HG03469 (cell line): Measurements from ENCODE around the gene PELI3.

Source experiments
- ATAC-seq: cut with Tn5 transposase; IDR thresholded peaks from one replicate; pipeline ENCODE4 v1.9.1; 2021; ENCODE audit warnings: mild to moderate bottlenecking, moderate library complexity, moderate number of reproducible peaks; ENCODE audit not compliant: unreplicated experiment

Gene PELI3

DNA sequence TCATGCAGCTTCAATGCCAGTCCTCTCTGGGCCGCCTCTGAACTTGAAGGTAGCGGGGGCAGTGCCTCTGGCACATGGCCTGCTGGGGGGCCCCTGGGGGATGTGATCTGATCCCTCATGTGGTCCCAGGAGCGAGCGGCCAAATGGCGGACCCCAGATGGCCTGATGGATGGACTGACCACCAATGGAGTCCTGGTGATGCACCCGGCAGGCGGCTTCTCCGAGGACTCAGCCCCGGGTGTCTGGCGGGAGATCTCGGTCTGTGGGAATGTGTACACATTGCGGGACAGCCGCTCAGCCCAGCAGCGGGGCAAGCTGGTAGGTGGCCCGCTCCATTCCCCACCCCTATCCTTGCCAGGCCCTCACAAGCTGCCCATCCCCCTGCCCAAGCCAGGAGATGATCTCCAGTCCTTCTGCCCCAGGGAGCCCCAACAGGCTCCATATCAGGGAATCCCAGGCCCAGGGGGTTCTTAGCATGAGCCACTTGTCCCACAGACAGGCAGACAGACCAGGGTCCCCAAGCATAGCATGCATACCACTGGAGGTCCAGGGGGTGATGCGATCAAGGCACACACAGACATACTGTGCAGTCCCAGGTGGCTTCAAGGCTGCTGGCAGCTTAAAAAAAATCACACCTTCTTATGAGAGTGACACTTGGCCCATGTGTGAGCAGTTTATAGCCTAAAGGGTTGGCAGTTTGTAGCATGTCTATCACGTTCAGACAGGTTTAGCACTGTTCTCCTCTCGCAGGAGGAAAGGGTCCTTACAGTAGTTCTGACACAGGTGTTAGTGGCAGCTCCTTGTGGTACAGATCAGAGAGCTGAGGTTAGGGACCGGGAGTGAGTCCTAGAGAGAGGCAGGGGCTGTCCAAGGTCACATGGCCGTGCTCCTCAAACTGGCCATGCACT, 7.2 kb downstream of the PELI3 start:
- no peak for ATAC-seq

DNA sequence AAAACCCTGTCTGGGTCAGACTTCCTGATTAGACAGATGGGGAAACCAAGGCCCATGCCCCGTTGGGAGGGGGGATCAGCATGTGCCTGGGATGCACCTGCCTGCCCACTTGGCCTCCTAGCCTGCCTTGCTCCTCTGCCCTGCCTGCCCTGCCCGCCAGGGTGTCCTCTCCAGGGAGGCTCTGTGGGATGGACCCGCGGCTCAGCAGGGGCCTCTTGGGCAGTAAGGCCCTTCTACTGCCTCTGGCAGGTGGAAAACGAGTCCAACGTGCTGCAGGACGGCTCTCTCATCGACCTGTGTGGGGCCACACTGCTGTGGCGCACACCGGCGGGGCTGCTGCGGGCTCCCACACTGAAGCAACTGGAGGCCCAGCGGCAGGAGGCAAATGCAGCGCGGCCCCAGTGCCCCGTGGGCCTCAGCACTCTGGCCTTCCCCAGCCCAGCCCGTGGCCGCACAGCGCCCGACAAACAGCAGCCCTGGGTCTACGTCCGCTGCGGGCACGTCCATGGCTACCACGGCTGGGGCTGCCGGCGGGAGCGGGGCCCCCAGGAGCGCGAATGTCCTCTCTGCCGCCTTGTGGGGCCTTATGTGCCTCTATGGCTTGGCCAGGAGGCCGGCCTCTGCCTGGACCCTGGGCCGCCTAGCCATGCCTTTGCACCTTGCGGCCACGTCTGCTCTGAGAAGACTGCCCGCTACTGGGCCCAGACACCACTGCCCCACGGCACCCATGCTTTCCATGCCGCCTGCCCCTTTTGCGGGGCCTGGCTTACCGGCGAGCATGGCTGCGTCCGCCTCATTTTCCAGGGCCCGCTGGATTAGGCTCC, 8.9 kb downstream of the PELI3 start:
- no peak for ATAC-seq

DNA sequence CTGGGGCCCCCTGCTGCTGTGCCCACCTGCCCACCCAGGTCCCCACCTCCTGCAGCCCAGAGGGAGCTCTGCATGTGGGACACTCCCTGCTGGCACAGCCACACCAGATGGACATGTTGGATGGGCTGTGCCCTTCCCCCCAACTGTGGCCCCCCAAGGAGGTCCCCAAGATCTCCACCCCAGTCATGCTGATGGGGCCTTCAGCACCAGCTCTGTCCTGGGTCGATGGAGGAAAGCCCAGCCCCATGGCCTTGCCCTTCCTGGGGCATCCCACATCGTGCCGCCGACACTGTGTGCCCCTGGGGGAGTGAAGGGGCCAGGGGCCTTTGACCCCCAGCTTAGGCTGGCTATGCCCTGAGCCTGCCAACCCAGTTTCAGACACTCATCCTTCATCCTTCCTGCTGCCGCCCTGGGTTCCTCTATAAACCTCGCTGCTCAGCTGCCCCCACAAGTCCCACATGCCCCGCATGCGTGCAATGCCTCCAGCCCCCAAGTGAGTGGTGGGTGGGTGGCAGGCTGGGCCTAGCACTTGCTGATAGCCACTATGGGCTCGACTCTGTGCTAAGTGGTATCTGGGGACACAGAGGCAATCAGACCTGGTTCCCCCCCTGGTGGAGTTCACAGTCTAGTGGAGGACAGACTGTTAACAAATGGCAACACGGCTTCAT, 9.6 kb downstream of the PELI3 start:
- no peak for ATAC-seq

DNA sequence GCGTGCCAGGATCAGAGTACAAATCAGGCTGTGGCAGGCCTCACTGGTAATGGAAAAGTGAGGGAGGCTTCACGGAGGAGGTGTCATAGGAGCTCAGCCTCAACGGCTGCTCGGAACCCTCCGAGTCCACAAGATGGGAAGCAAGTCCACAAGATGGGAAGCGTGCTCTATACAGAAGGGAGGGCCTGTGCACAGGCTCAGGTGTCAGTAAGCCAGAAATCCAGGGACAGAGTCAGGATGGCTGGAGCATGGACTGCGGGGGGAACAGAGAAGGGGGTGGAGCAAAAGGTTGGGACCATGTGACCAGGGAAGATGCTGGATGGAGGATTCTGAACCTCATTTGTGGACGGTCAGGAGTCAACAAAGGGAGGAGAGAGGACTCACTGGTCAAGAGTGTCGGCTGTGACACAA, 10.1 kb downstream of the PELI3 start:
- no peak for ATAC-seq

DNA sequence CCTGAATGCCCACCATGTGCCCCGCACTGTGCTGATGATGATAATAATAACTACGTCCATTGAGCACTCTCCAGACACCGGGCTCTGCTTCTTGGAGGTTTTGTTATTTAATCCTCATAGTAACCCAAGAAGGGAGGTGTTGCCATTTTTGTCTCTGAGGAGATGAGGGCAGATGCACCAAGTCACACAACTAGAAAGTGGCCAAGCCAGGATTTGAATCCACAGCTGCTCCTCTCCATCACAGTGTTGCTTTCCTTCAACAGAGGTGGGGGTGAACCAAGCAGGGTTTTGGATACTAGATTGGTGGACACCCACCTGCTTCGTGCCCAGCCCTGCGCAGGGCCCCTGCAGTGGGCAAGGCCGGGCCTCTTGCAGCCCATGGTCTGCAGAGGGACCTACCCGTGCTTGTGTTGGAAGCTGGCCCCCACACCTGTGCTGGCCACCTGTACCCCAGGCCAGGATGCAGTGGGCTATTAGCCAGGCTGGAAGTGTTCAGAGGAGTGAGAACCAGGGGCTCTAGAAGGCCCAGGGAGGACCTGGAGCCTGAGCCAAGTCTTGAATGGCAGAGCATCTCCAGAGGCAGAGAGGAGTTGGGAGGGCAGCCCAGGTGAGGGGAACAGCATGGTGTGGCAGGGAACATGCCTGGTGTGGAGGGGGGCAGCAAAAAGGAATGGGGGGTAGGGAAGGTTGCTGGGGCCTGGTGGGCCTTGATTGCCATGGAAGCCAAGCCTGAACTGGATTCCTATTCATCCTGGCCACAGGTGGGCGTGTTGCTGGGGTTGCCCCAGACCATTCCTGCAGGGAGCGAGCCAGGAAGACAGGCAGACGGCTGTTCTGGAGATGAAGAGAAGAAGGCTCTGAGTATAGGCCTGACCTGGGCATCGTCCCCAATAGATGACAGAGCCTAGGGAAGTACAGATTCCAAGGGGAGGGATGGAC, 10.8 kb downstream of the PELI3 start:
- ATAC-seq, result no peak

DNA sequence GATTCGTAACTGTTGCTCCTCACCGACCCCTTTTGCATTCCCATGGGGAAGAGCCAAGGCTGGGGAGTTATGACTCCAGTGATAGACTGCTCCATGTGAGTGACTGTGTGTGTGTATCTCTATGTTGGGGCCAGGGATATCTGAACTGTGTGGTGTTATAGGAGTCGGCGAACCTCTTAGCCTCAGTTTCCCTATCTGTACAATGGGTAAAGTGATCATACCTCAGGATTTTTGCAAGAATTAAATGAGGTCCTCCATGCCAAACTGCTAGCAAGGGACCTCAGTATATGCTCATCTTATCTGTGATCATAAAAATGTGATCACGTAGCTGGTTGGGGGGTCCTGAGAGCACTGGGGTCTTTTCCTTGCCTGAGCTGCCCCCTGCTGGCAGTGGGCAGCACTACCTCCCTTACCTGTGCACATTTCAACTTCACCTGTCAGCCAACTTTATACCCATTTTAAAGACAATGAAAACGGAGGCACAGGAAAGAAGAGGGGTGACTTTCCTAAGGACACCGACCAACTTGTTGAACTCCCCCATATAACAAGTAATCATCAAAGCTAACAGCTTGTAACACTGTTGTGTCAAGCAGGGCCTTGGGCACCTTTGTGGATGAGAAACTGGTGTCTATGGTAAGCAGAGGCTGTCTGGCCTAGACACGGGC, 12.2 kb downstream of the PELI3 start:
- no peak for ATAC-seq

DNA sequence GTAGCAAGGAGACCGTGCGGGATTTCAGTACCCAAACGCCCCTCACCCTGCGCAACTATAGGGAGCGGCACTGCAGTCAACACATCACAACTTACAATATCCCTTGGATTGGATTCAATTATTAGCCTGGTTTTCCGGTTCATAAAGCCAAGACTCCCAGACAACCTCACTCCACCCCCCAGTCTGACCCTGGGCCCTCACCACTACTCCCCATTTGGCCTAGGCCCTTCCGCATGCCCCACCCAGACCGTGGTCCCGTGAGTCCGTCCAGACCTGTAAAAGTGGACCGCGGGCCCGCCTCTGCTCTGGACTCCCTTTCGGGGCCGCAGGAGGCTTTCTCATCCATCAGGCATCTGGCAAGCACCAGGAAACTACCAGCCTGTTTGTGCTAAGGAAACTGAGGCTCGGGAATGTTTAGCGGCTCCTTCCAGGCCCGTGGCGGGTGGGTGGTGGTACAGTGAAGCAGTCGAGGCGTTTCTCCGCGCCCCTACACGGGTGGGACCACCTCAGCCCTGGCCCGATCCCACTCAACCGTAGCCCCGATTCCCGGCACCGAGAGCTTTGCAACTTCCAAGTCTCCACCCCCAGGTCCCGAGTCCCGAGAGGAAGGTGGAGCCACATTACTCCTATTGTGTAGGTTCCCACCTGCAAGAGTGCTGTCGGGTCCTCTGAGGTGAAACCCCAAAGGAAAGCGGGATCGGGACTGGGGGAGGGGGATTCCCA, 12.8 kb downstream of the PELI3 start:
- ATAC-seq, result no peak

DNA sequence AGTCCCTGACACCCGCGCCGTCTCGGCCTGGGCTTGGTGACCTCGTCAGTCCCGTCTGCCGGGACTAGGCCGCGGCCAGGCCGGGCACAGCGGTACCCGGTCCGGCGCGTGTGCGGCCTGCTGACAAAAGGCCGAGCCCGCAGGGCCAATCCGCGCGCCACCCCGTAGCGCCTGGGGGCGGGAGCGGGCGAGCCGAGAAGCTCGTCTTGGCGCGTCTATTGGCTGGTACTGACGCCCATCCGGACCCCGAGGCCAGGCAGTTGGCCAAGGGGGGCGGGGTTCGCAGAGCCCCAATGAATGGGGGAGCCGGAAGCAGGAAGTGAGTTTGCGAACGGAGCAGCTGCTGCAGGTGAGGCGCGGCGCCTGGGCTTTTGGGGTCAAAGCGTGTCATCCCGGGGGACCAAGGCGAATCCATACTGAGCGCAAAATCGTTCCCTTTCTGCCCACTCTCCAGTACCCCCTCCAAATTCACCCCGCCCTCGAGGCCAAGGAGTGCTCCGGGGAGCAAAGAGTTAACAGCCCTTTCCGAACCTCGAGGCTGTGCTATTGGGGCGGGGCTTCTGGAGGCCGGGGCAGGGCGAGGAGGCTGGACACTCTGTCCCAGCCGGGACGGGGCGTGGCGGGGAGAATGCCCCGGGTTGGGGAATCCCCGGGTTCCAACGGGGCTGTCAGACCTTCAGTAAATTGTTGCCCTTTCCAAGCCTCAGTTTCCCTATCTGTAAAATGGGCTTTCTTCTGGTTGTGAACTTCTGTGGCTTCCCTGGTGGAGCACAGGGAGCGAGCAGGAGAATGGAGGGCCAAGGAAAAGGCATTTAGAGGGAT, 13.6 kb downstream of the PELI3 start, which contains the start of gene DPP3:
DPP3 (plus strand) TSS at position 318 of the 822 bp plus-strand sequence. CDS start 1,767 bp downstream, outside the sequence.
- ATAC-seq, result peak; percentile 78

DNA sequence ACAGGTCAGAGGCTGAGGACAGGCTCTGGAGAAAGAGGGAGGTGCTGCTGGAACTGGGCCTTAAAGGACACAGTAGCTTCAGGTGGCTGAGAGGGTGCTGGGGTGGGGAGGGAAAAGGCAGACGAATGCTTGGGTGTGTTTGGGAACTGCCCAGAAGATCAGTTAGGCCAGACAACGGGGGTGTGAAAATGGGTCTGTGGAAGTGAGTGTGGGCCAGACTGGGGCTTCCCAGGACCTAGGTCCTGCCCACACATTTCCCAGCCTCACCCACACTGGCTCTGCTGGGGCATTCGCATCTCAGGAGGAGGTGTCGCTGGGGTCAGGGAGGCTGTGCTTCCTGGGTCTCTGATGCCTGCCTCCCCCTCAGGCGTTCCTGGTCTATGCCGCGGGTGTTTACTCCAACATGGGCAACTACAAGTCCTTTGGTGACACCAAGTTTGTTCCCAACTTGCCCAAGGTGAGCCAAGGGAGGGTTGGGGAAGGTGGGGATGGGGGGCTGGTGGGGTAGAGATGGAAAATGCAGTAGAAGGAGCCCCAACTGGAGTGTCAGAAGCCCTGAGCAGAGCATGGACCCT, 18.2 kb downstream of the PELI3 start:
- ATAC-seq, result no peak

DNA sequence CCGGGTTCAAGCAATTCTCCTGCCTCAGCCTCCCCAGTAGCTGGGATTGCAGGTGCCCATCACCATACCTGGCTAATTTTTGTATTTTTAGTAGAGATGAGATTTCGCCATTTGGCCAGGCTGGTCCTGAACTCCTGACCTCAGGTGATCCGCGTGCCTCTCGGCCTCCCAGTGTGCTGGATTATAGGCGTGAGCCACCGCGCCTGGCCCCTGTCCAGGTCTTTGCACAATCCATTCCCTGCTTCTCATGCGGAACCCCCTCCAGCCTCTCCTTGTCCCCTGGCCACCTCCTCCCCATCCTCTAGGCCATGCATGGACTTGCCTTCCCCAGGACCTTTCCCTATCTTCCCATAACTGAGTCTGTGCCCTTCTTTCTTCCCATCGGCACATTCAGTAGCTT, 22.3 kb downstream of the PELI3 start:
- no peak for ATAC-seq

DNA sequence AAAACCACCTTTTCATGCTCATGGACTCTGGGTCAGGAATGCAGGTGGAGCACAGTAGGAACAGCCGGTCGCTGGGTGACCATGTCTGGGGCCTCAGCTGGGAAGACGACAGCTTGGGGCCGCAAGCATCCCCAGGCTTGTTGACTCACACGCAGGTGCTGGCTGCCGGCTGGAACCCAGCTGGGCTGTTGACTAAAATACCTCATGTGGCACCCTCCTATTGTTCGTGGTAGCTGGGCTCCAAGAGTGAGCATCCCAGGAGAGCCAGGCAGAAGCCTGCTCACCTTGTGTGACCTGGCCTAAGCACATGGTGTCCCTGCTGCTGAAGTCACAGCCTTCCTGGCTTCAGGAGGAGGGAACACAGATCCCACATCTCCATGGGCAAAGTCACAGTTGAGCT, 22.9 kb downstream of the PELI3 start:
- no peak for ATAC-seq

DNA sequence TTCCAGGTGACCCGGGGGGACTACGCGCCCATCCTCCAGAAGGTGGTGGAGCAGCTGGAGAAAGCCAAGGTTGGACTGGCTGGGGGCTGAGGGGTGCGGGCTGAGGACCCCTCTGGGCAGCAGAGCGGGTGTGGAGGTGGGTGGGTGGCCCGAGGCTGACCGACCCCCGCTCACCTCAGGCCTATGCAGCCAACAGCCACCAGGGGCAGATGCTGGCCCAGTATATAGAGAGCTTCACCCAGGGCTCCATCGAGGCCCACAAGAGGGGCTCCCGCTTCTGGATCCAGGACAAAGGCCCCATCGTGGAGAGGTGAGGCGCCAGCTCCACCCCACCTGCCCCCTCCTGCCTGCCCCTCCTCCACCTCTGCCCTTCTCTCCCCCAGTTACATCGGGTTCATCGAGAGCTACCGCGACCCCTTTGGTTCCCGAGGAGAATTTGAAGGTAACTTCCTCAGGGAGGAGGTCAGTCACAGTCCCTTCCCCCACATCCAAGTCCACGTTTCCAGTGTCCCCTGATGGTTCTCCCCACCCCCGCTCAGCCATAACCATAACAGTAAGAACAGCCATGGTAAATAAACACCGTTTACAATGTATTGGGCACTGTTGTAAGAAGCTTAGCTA, 24.7 kb downstream of the PELI3 start:
- ATAC-seq, result no peak

DNA sequence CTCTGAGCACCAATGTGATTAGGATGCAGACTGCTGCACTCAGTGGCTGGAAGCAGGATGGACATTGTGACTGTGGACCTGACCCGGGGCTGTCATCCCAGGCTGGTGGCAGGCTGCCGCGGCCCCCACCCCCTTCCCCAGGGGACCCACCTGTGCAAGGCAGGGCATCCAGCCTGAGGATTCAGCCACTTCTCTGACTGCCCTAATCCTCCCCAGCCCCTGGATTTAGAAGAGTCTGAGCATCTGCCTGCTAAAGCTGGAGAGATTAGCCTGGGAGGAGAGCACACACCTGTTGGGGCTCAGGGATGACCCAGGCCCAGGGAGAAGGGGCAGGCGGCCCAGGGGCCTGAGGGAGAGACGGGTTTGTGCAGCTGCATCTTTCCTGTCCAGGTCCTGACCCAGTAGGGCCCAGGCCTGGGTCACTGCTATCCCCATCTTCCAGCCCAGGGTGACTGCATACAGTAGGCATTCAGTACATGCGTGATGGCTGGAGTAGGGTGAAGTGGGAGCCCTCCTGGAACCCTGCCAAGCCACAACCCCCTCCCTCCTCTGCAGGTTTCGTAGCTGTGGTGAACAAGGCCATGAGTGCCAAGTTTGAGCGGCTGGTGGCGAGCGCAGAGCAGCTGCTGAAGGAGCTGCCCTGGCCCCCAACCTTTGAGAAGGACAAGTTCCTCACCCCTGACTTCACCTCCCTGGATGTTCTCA, 25.6 kb downstream of the PELI3 start:
- no peak for ATAC-seq

DNA sequence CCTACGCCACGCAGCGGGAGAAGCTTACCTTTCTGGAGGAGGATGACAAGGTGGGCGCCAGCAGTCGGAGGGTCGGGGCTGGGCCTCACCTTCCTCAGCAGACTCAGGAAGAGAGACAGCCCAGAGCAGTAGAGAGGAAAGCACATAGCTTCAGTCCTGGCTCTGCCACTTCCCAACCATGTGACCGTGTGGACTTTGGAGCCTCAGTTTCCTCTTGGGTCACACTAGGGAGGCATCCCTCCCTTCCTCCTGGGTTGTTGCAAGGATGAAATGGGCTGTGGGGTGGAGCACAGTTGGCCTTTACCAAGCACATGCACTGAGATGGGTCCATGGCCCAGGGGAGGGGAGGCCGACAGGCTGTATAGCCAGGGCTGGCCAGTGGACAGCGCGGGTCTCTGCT, 26.4 kb downstream of the PELI3 start:
- no peak for ATAC-seq

DNA sequence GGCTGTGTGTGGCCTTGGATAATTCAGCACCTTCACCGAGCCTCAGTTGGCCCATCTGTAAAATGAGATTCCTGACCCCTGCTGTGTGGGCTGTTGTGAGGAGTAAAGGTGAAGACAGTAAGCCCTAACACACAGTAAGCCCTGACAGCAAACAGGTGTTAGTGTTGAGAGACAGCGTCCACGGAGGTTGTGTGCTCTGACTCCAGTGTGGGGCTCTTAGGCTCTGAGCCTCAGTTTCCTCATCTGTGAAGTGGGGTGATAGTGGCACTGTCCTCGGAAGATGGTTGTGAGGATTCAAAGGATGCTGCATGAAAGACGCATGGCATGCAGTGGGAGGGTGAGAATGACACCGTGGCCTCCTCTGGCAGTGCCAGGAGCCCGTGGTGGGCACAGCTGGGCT, 27.8 kb downstream of the PELI3 start:
- ATAC-seq, result no peak

DNA sequence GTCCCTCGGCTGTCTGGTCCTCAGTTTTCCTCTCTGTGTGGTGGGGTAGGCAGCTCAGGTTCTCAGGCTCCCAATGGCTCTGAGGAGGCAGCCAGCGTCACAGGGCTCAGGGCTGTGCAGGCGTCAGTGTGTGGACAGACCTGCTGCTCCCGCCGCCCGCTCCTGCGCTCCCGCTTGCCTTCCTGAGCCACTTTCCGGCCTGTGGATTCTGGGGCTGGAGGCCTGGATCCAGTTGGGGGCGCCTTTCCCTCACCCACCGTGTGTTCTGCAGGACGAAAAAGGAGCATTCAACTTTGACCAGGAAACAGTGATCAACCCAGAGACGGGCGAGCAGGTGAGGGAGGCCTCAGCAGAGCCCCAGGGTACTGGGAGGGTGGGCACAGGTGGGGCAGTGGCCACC, 28.2 kb downstream of the PELI3 start:
- no peak for ATAC-seq

DNA sequence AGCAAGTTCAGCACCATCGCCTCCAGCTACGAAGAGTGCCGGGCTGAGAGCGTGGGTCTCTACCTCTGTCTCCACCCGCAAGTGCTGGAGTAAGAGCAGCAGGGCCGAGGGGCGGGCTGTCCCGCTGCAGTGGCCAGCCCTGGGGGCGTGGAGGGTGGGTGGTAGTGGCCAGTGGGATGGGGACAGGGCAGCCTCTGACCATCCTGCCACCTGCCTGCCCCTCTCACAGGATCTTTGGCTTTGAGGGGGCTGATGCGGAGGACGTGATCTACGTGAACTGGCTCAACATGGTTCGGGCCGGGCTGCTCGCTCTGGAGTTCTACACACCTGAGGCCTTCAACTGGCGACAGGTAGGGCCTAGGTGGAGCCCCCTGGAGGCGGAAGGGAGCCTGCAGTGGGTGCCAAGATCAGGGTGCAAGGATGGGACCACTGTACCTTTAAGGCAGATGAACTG, 28.7 kb downstream of the PELI3 start:
- ATAC-seq, result no peak
